Fibroblast of skin of scalp (primary cell): ENCODE data around the gene HSD17B12. TPM values are rescaled to one million over a fixed set of nuclear protein-coding genes. Genes with fewer than 3 reads are reported as not detected.
"Not testable (repeated sequence)": the region's sequence is repeated elsewhere in the genome, so short reads cannot be mapped to it uniquely, and the experiment has no call there.

ENCODE experiments used
- DNase-seq: peaks from one replicate; pipeline ENCODE4 v3.0.0-alpha.2; 2013
- polyA plus RNA-seq, 2 experiments: library from polyadenylated mRNA; unstranded; fragments of 120-200 nt; gene quantifications; one replicate each; pipeline ENCODE4 v1.2.1, GENCODE V29; 2013; ENCODE audit not compliant: insufficient read length in 2 of 2

HSD17B12 gene
- polyA plus RNA-seq (2013, experiment 1 of 2; ENCODE audit: insufficient read length) = 51.5 TPM
- 55.9 TPM for polyA plus RNA-seq (2013, experiment 2 of 2; ENCODE audit: insufficient read length)

GRCh38 chr11:43680521-43681400 is at the start of gene HSD17B12:
TSS of gene HSD17B12 (plus strand) at chr11:43680738. CDS start at chr11:43680828, 90 bp downstream.
- DNase-seq = peak; percentile 99

GRCh38 chr11:43631732-43632131 is 48.8 kb upstream of the HSD17B12 start:
- no peak for DNase-seq

- DNase-seq = peak; percentile 4
Observed at GRCh38 chr11:43632181-43632580, 48.4 kb upstream of the HSD17B12 start.

- no peak for DNase-seq
Observed at GRCh38 chr11:43638717-43639116, 41.8 kb upstream of the HSD17B12 start.

- no peak for DNase-seq
Observed at GRCh38 chr11:43639224-43639623, 41.3 kb upstream of the HSD17B12 start.

GRCh38 chr11:43639920-43640319 is 40.6 kb upstream of the HSD17B12 start:
- no peak for DNase-seq

- peak; percentile 87 for DNase-seq
Observed at GRCh38 chr11:43643898-43644620, 36.5 kb upstream of the HSD17B12 start.

GRCh38 chr11:43644621-43645299 is 35.8 kb upstream of the HSD17B12 start:
- peak; percentile 3 for DNase-seq

GRCh38 chr11:43646767-43647166 is 33.8 kb upstream of the HSD17B12 start:
- DNase-seq = no peak

- no peak for DNase-seq
Observed at GRCh38 chr11:43648888-43649287, 31.6 kb upstream of the HSD17B12 start.

GRCh38 chr11:43649501-43649900 is 31.0 kb upstream of the HSD17B12 start:
- DNase-seq = no peak

- DNase-seq = no peak
Observed at GRCh38 chr11:43649921-43650320, 30.6 kb upstream of the HSD17B12 start.

- DNase-seq = not testable (repeated sequence)
Observed at GRCh38 chr11:43663018-43663417, 17.5 kb upstream of the HSD17B12 start.

GRCh38 chr11:43664295-43664694 is 16.2 kb upstream of the HSD17B12 start:
- no peak for DNase-seq

GRCh38 chr11:43671284-43671683 is 9.3 kb upstream of the HSD17B12 start:
- DNase-seq = not testable (repeated sequence)

- DNase-seq = no peak
Observed at GRCh38 chr11:43674560-43674959, 6.0 kb upstream of the HSD17B12 start.

GRCh38 chr11:43676933-43677332 is 3.6 kb upstream of the HSD17B12 start:
- no peak for DNase-seq

GRCh38 chr11:43681401-43681942 is 934 bp downstream of the HSD17B12 start:
- peak; percentile 12 for DNase-seq

- not testable (repeated sequence) for DNase-seq
Observed at GRCh38 chr11:43682081-43682480, 1.5 kb downstream of the HSD17B12 start.

GRCh38 chr11:43685440-43685839 is 4.9 kb downstream of the HSD17B12 start:
- DNase-seq = no peak

- DNase-seq = no peak
Observed at GRCh38 chr11:43686207-43686606, 5.7 kb downstream of the HSD17B12 start.

- DNase-seq = peak; percentile 18
Observed at GRCh38 chr11:43687120-43687791, 6.7 kb downstream of the HSD17B12 start.
